Measurements from ENCODE around the gene MOSPD3. TPM values are rescaled to one million over a fixed set of nuclear protein-coding genes. Genes with fewer than 3 reads are reported as not detected.
A peak's percentile ranks its signal among the peaks of the same experiment; 100 is the strongest.

MOSPD3 gene
- total and polyA plus RNA-seq, 2 of the 8 experiments (the other 6 are each of a cell fraction or from before 2014, with no cell fraction given): 20.7 to 21.4 TPM

DNA sequence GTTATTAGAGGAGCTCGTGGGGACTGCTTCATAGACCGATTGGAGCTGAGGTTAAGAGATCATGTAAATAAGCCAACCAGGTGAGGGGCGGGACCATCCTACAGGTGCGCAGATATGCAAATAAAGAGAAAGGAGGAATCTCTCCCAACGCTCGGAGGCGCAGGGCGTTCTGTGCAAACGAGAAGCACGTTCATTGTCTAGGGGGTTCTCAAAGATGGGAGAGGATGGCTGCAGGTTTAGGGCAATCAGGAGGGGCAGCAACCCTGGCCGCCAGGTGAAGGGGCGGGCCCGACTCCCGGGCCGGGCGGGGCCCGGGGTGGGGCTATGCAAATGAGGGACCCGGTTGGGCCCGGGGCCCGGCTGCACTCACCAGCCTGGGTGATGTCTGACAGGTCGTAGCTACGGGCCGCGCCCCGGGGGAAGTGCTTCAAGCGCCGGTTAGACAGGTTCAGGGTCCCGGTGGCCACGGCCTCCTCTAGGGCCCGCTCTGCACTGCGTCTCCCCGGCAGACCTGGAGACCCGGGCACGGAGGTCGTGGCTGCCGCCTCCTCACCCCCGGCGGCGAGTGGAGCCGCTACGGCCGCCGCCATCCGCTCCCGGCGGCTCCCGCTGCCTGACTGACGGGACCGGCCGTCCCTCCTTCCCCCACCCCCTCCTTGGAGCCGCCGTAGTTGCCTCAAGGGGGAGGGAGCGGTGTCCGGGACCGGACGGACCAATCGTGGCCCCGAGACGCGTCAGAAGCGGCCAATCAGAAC lies 26.7 kb upstream of the MOSPD3 start, which contains the start of gene LRCH4 (continued):
- TF ChIP-seq TAF7 (optimal IDR thresholded peaks at IDR 0.05; ENCODE audit: borderline replicate concordance, low read depth, low read length) (peak; percentile 91), SP1 (IDR thresholded peaks at IDR 0.05; ENCODE audit: low read depth, low read length) (no peak), SP4 (IDR thresholded peaks at IDR 0.05; ENCODE audit: low read length) (peak; percentile 6), HDAC2 (IDR thresholded peaks at IDR 0.05; ENCODE audit: borderline replicate concordance in 1 of 2, low read depth in 2 of 2, low read length in 2 of 2) (peak in 1 of 2 experiments; percentile 69; a peak in 1 of 4 replicates), GTF2F1 (IDR thresholded peaks at IDR 0.05; ENCODE audit: borderline replicate concordance, low read depth, low read length) (no peak), JUND (IDR thresholded peaks at IDR 0.05; ENCODE audit: low read length) (no peak), TBP (IDR thresholded peaks at IDR 0.05; ENCODE audit: low read depth, low read length) (peak; percentile 84), SAP30 (IDR thresholded peaks at IDR 0.05; ENCODE audit: insufficient read depth, insufficient replicate concordance, low read length) (peak; percentile 12), SRF (IDR thresholded peaks at IDR 0.05; ENCODE audit: low read depth, low read length) (no peak), EZH2 (IDR thresholded peaks at IDR 0.05; ENCODE audit: low read depth, low read length, severe bottlenecking) (no peak), CHD2 (IDR thresholded peaks at IDR 0.05; ENCODE audit: low read length) (no peak), SUZ12 (IDR thresholded peaks at IDR 0.05; ENCODE audit: low read length) (no peak), TAF1 (IDR thresholded peaks at IDR 0.05; ENCODE audit: low read depth, low read length) (peak; percentile 89), SIN3A (conservative IDR thresholded peaks at IDR 0.05 in 1 of 2, IDR thresholded peaks at IDR 0.05 in 1 of 2; ENCODE audit: low read depth in 1 of 2, low read length in 2 of 2) (peak; percentile 0 to 55; a peak in 2 of 4 replicates), PHF8 (conservative IDR thresholded peaks at IDR 0.05; ENCODE audit: low read depth, low read length) (peak; percentile 95), RFX5 (IDR thresholded peaks at IDR 0.05; ENCODE audit: borderline replicate concordance, low read depth, low read length) (no peak)
- TF ChIP-seq, protein P1, sequence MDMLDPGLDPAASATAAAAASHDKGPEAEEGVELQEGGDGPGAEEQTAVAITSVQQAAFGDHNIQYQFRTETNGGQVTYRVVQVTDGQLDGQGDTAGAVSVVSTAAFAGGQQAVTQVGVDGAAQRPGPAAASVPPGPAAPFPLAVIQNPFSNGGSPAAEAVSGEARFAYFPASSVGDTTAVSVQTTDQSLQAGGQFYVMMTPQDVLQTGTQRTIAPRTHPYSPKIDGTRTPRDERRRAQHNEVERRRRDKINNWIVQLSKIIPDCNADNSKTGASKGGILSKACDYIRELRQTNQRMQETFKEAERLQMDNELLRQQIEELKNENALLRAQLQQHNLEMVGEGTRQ (IDR thresholded peaks at IDR 0.05; ENCODE audit: low read length): no peak
- TF ChIP-seq, protein P2, sequence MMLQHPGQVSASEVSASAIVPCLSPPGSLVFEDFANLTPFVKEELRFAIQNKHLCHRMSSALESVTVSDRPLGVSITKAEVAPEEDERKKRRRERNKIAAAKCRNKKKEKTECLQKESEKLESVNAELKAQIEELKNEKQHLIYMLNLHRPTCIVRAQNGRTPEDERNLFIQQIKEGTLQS (IDR thresholded peaks at IDR 0.05; ENCODE audit: insufficient read depth, low read depth, low read length): no peak
